ENCODE measurements around the gene HSF5.
"Not testable (repeated sequence)": the region's sequence is repeated elsewhere in the genome, so short reads cannot be mapped to it uniquely, and the experiment has no call there.

HSF5 gene

GRCh38 chr17:58481798-58482197 lies 6.4 kb downstream of the HSF5 start:
- not testable (repeated sequence) for DNase-seq (ENCODE audit: low read depth)

GRCh38 chr17:58480090-58480489 lies 8.1 kb downstream of the HSF5 start:
- DNase-seq (ENCODE audit: low read depth), result no peak

GRCh38 chr17:58476812-58477211 lies 11.4 kb downstream of the HSF5 start:
- DNase-seq (ENCODE audit: low read depth), result no peak

- DNase-seq (ENCODE audit: low read depth), result no peak
These were observed 12.2 kb downstream of the HSF5 start for GRCh38 chr17:58475985-58476384.

GRCh38 chr17:58470356-58470755 lies 17.9 kb downstream of the HSF5 start:
- DNase-seq (ENCODE audit: low read depth), result no peak

- DNase-seq (ENCODE audit: low read depth), result no peak
These were observed 19.3 kb downstream of the HSF5 start for GRCh38 chr17:58468944-58469343.

GRCh38 chr17:58455491-58455890 lies 32.7 kb downstream of the HSF5 start:
- DNase-seq (ENCODE audit: low read depth), result no peak

GRCh38 chr17:58452738-58453137 lies 35.5 kb downstream of the HSF5 start:
- peak; percentile 41 for DNase-seq (ENCODE audit: low read depth)

GRCh38 chr17:58447039-58447975 lies 40.9 kb downstream of the HSF5 start:
- peak; percentile 87 for DNase-seq (ENCODE audit: low read depth)

- no peak for DNase-seq (ENCODE audit: low read depth)
These were observed 42.1 kb downstream of the HSF5 start for GRCh38 chr17:58446086-58446485.

GRCh38 chr17:58436805-58437239 lies 51.4 kb downstream of the HSF5 start:
- no peak for DNase-seq (ENCODE audit: low read depth)

- no peak for DNase-seq (ENCODE audit: low read depth)
These were observed 52.0 kb downstream of the HSF5 start for GRCh38 chr17:58436245-58436644.

GRCh38 chr17:58432806-58433573 lies 55.2 kb downstream of the HSF5 start:
- peak; percentile 23 for DNase-seq (ENCODE audit: low read depth)

- no peak for DNase-seq (ENCODE audit: low read depth)
These were observed 60.4 kb downstream of the HSF5 start for GRCh38 chr17:58427807-58428206.

- DNase-seq (ENCODE audit: low read depth), result no peak
These were observed 66.5 kb downstream of the HSF5 start for GRCh38 chr17:58421711-58422110.

GRCh38 chr17:58420827-58421226 lies 67.4 kb downstream of the HSF5 start:
- DNase-seq (ENCODE audit: low read depth), result no peak

- DNase-seq (ENCODE audit: low read depth), result peak; percentile 87
These were observed 70.7 kb downstream of the HSF5 start, which contains the start of gene RNF43 for GRCh38 chr17:58417300-58418092. RNF43 (minus strand) TSS chr17:58417534; CDS start chr17:58415577, 1,957 bp downstream.

- DNase-seq (ENCODE audit: low read depth), result no peak
These were observed 71.3 kb downstream of the HSF5 start for GRCh38 chr17:58416937-58417299.

- DNase-seq (ENCODE audit: low read depth), result no peak
These were observed 71.8 kb downstream of the HSF5 start for GRCh38 chr17:58416396-58416795.

GRCh38 chr17:58415371-58416055 lies 72.7 kb downstream of the HSF5 start:
- no peak for DNase-seq (ENCODE audit: low read depth)

- DNase-seq (ENCODE audit: low read depth), result no peak
These were observed 73.6 kb downstream of the HSF5 start for GRCh38 chr17:58414596-58414997.

- no peak for DNase-seq (ENCODE audit: low read depth)
These were observed 74.5 kb downstream of the HSF5 start for GRCh38 chr17:58413684-58414083.

Data from ELR (cell line).